Right ventricle myocardium superior (tissue), 1 donor: ENCODE data around the gene GPRIN2. TPM values are rescaled to one million over a fixed set of nuclear protein-coding genes. Genes with fewer than 3 reads are reported as not detected.

Source experiments
- ATAC-seq: fragments of 200-7000 bp; cut with Tn5 transposase; one replicate; pipeline ENCODE4 v1.9.1; 2020; ENCODE audit warnings: mild to moderate bottlenecking; ENCODE audit not compliant: poor library complexity
- DNase-seq: peaks from one replicate; pipeline ENCODE4 v3.0.0-alpha.2; 2020
- intact Hi-C: fragments of 100-400 bp; cut with DNase I; formaldehyde crosslinking; loops from one replicate; pipeline ENCODE4 v1.11.2; 2022
- total RNA-seq: library from RNA; stranded (reverse); fragmentation: NEBNext Ultra II Directional; extraction: Animal tissue kit (Norgen Biotek cat#: 25700); gene quantifications from one replicate; pipeline ENCODE4 v1.2.1, GENCODE V29; 2021
- donor health status: DM: no; HTN: yes; CAD: no; lungs with severe emphysema.

Gene GPRIN2
- total RNA-seq, 1 donor from 2014 or later, result not detected

- no peak for ATAC-seq
- intact Hi-C loops, result no loop called here
Observed at GRCh38 chr10:46527241-46527811, 29.1 kb downstream of the GPRIN2 start.

DNA sequence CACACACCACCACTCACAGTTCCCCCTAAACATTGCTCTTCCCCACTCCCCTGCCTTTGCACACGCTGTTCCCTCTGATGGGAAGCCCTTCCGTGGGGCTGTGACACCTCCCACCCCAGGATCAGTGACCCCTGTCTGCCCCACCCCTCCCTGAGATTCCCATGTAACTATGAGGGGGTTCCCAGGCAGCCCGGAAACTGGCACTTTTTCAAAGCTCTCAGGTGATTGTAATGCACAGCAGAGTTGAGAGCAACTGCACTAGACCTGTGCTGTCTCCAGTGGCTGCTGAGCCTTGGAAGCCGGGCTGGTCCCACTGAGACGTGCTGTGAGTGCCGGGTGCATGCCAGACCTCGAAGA lies 29.8 kb downstream of the GPRIN2 start:
- DNase-seq, result no peak
- intact Hi-C loops, result no loop called here
- ATAC-seq, result no peak

More at GRCh38 chr10:46527241-46527811, 29.1 kb downstream of the GPRIN2 start:
- DNase-seq, result peak; percentile 42

DNA sequence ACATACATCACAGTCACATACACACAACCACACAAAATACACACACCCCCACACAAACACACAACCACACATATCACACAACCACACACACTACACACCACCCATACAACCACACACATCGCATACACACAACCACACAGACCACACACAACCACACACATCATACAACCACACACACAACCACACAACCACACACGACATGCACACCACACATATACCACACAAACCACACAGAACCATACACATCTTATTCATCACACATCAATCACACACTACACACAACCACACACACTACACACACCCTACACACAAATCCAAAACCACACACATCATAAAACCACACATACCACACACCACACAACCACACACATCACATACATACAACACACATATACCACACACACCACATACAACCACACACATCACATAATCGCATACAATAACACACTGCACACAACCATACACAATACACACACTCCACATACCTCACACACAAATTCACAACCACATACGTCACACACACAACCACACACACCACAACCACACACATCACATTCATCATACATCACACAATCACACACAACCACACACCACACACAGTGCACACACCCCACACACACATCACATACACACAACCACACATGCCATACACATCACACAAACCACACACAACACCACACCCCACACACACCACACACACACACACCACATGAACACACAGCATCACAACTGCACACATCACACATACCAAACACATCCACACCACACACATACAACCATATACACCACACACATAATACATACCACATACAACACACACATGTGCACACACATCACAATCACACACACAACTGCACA lies 30.4 kb downstream of the GPRIN2 start:
- intact Hi-C loops, result no loop called here
- ATAC-seq, result no peak
- DNase-seq, result no peak

DNA sequence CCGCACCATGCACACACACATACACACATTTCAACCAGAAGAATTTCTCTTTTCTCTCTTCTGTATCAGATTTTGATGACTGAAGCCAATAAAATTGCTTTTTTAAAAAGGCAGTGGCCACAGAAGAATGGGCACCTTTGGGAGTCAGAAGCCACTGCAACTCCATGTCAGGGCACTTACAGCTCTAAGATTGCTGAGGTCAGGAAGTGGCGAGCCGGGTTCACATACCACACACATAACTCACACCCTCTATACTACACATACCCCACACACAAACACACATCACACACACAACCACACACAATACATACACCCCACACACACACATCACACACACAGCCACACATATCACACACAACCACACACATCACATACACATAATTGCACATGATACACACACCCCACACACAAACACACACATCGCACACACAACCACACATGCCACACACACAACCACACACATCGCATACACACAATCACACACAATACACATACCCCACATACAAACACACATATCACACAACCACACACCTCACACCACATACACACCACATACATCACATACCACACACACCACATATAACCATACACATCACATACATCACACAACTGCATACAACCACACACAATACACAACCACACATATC lies 31.2 kb downstream of the GPRIN2 start:
- DNase-seq (no peak), ATAC-seq (no peak)
- intact Hi-C loops, result no loop called here

DNA sequence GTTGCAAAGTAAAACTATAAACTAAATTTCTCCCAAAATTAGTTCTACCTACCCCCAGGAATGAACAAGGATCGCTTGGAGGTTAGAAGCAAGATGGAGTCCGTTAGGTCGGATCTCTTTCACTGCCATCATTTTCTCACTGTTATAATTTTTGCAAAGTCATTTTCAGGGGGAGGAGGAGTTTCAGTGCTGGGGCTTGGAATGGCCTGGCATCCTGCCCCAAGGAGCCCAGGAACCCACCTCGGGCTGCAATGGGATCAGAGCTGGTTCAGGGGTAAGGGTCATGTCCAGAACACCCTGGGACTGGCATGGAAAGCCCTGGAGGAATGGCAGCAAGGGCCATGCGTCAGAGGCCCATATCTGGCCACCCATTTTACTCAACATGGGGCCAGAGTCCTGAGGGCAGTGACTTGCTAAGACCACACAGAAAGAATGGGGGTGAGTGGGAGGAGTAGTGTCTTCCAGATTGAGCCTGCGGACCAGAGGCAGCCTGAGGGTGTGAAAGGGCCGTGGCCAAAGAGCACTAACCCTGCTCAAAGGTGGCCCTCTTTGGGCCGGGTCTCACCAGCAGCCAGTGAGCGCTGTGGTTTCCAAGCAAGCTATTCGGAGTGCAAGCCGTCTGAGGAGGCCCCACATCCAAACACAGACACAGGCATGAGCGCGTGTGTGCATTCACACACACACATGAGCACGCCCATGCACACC lies 31.8 kb downstream of the GPRIN2 start:
- ATAC-seq, result peak; percentile 14

DNA sequence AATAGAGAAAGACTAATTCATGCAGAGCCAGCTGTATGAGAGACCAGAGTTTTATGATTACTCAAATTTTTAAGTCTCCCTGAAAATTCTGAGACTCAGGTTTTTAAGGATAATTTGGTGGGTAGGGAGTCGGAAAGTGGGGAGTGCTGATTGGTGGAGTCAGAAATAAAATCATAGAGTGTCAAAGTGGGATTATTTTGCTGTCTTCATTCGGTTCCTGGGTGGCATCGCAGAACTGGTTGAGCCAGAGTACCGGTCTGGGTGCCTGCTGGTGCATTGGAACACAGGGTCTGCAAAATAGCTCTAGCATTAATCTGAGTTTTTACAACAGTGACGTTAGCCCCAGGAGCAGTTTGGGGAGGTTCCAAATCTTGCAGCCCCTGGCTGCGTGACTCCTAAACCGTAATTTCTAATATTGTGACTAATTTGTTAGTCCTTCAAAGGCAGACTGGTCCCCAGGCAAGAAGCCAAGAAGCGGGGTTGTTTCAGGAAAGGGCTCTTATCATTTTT lies 32.4 kb downstream of the GPRIN2 start:
- intact Hi-C loops, result no loop called here
- no peak for ATAC-seq
- no peak for DNase-seq

More for the DNA sequence above, 31.8 kb downstream of the GPRIN2 start:
- intact Hi-C loops, result no loop called here
- peak; percentile 42 for DNase-seq

DNA sequence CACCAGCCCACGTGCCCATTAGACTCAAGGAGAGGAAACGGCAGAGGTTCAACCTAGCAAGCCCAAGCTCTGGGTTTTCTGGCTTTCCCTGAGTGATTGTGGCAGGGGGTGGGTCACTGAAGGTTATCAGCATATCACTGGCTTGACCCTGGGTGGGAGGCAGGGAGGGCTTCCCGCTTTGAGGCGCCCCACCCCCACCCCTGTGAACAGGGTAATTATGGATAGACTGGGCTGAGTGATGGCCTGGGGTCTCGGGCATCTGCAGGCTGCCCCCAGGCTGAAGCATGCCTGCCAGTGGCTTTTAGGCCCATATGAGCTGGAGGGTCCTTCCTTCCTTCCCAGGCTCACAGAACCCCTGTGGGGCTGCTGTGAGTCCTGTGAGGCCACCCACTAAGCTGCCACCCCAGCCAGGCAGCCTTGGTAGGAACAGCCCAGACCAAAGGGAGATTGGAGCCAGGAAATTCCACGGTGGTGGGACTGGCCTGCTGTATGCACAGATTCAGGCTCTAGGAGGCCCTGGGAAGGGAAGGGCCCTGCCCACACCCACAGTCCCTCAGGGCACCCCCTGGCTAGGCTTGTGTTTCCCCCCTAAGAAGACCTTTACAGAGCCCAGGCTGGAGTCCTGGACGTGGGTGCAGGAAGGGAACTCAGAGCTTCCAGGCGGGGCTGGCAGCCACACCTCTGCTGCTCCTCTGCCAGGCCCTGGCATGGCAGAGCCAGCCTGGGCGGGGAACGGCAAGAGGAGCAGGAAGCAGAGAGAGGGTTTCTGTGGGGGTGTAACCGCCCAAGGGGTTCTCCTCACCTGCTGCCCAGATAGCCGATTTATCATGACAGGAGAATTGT lies 33.1 kb downstream of the GPRIN2 start:
- ATAC-seq (peak; percentile 72), DNase-seq (no peak)
- intact Hi-C loops, result no loop called here

- ATAC-seq (peak; percentile 4), DNase-seq (no peak)
- intact Hi-C loops, result no loop called here
Observed at GRCh38 chr10:46522295-46523118, 34.0 kb downstream of the GPRIN2 start.

- intact Hi-C loops, result no loop called here
- DNase-seq (no peak), ATAC-seq (no peak)
Observed at GRCh38 chr10:46520941-46521340, 35.5 kb downstream of the GPRIN2 start.

GRCh38 chr10:46520381-46520780 lies 36.1 kb downstream of the GPRIN2 start:
- no peak for DNase-seq
- intact Hi-C loops, result no loop called here
- no peak for ATAC-seq

- DNase-seq (no peak), ATAC-seq (no peak)
- intact Hi-C loops, result no loop called here
Observed at GRCh38 chr10:46518028-46518725, 38.3 kb downstream of the GPRIN2 start.

- no peak for ATAC-seq
- no peak for DNase-seq
- intact Hi-C loops, result no loop called here
Observed at GRCh38 chr10:46517541-46517940, 38.9 kb downstream of the GPRIN2 start.

GRCh38 chr10:46516660-46517416 lies 39.6 kb downstream of the GPRIN2 start:
- DNase-seq (no peak), ATAC-seq (no peak)
- intact Hi-C loops, result no loop called here

DNA sequence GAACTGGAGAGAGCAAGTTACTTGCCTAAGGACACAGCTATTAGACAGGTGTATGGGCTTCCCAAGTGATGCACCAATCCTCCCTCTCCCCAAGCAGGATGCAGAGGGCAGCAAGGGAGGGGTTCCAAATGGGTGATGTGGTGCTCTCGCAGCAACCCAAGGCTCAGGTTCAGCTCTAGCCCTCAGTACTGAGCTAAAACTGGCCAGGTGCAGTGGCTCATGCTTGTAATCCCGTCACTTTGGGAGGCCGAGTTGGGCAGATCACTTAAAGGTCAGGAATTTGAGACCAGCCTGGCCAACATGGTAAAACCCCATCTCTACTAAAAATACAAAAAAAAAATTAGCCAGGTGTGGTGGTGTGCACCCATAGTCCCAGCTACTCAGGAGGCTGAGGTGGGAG lies 40.7 kb downstream of the GPRIN2 start:
- no peak for ATAC-seq
- intact Hi-C loops, result no loop called here
- no peak for DNase-seq

DNA sequence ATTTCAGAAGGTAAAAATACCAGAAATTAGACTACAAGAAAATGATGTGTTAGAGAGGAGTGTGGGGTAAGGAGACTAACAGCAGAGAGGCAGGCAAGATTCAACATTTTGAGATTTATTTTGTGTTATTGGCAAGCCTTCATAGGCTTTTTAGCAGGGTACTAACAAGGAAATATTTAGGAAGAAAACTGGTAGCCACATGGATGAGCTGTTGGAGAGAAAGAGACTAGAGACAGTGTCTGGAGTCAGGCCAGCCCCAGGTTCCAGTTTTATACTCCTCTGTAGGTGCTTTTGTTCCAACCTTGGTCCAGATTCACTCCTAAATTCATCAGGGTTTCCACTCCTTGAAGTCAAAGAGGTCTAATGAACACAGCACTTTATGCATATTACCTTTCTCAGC lies 41.1 kb downstream of the GPRIN2 start:
- ATAC-seq, result no peak
- intact Hi-C loops, result no loop called here
- DNase-seq, result no peak

DNA sequence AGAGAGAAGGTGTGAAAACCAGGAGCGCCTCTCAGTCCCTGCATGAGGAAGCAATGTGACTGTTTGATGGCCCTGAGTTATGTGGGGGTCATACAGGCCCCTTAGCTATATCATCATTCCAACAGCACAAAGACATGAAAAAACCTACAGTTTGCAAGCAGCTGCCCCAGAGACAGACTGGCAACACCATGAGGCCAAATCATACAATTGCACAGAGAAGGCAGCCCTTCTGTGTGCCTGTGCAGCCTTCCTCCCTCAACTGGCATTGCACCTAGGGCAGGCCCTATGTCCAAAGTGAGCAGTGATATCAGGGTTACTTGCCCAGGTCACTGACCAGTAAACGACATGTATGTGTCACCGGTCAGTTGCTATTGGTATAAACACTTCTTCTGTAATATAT lies 41.6 kb downstream of the GPRIN2 start:
- intact Hi-C loops, result no loop called here
- DNase-seq (no peak), ATAC-seq (no peak)
